Body of pancreas (tissue), 4 donors: ENCODE results near the gene CACNA2D4. TPM values are rescaled to one million over a fixed set of nuclear protein-coding genes. Genes with fewer than 3 reads are reported as not detected.

ENCODE experiments used
- ATAC-seq: fragments of 150-250 bp; one replicate; pipeline ENCODE4 v1.9.1; 2016
- DNase-seq, 4 donors: peaks; one replicate each; pipeline ENCODE4 v3.0.0-alpha.2; 2019
- H3K27ac ChIP-seq, 4 donors: fragments of 200-600 bp; sonication (generic); 1 replicate in 3 of 4; 2 replicates in 1 of 4; pipeline versions ENCODE4 v1.5.1 to v1.6.1; 2016 to 2019; ENCODE audit warnings: mild to moderate bottlenecking in 1 of 4, mixed read lengths in 1 of 4, moderate library complexity in 1 of 4
- H3K27me3 ChIP-seq, 2 donors: fragments of 200-600 bp; sonication (generic); one replicate each; pipeline ENCODE4 v1.6.0; 2016; ENCODE audit warnings: mild to moderate bottlenecking in 1 of 2
- H3K36me3 ChIP-seq, 2 donors: fragments of 200-600 bp; sonication (generic); replicated peaks in 1 of 2; 2 replicates each; pipeline ENCODE4 v1.5.1; 2016; ENCODE audit warnings: low read depth in 2 of 2; ENCODE audit not compliant: insufficient read depth in 1 of 2
- H3K4me1 ChIP-seq: fragments of 200-600 bp; sonication (generic); one replicate; pipeline ENCODE4 v1.6.0; 2016
- H3K4me3 ChIP-seq, 2 donors: fragments of 200-600 bp; sonication (generic); 1 replicate in 1 of 2; 2 replicates in 1 of 2; pipeline ENCODE4 v1.5.1; 2016 to 2019
- H3K9me3 ChIP-seq, 3 donors: fragments of 200-600 bp; sonication (generic); 1 replicate in 2 of 3; 2 replicates in 1 of 3; pipeline ENCODE4 v1.5.1; 2016
- CTCF ChIP-seq, 7 experiments: fragments of 450-650 bp in 4 of 7; fragments of 200-600 bp in 3 of 7; sonication (generic) in 3 of 7; IDR thresholded peaks; one replicate each; pipeline ENCODE4 v1.5.1; 2016 to 2019; ENCODE audit warnings: antibody characterized with exemption in 7 of 7
- POLR2A ChIP-seq, 3 donors: fragments of 450-650 bp; IDR thresholded peaks; one replicate each; pipeline ENCODE4 v1.6.1; 2016; ENCODE audit warnings: antibody characterized with exemption in 3 of 3, mild to moderate bottlenecking in 2 of 3
- WGBS, 2 donors: methylation state at CpG; one replicate each; pipeline ENCODE4 v1.1.5; 2017; 5-methylcytosine and 5-hydroxymethylcytosine counted together
- intact Hi-C: fragments of 100-400 bp; cut with DNase I; formaldehyde crosslinking; loops from one replicate; pipeline ENCODE4 v1.15.1; 2023
- total RNA-seq, 2 donors: library from RNA; depleted of rRNA; stranded (reverse); fragments of >200 nt; gene quantifications; one replicate each; pipeline ENCODE4 v1.1.0, GENCODE V29; 2016

CACNA2D4 gene
- total RNA-seq, 2 donors from 2014 or later = 3.6 TPM; not detected in 1

- H3K9me3 ChIP-seq = no peaks in the 10 kb centered on the region
- no peak overlapping the region for H3K4me3 ChIP-seq
- intact Hi-C loops = loop anchor here (5.0 kb wide), 1 partner anchor 141 kb away; no protein-coding TSS in a partner anchor
- WGBS, 2 donors = 83 to 86% methylated on average over 22 to 25 of the region's 26 CpGs
- no peak overlapping the region for H3K27ac ChIP-seq
- ATAC-seq (no peak), DNase-seq (no peak)
- no peaks in the 10 kb centered on the region for H3K27me3 ChIP-seq
- TF ChIP-seq CTCF (IDR thresholded peaks at IDR 0.05) = no peak
- no peak for TF ChIP-seq POLR2A (IDR thresholded peaks at IDR 0.05)
- no peaks in the 10 kb centered on the region for H3K36me3 ChIP-seq
- H3K4me1 ChIP-seq = peaks cover 21% of the 10 kb centered on the region
These were observed 124.8 kb downstream of the CACNA2D4 start for GRCh38 chr12:1793426-1794210.

- H3K4me3 ChIP-seq = no peak overlapping the region
- no peaks in the 10 kb centered on the region for H3K36me3 ChIP-seq
- no peak for ATAC-seq
- H3K9me3 ChIP-seq = no peaks in the 10 kb centered on the region
- intact Hi-C loops = loop anchor here (5.0 kb wide), 1 partner anchor 140 kb away; no protein-coding TSS in a partner anchor
- H3K4me1 ChIP-seq = peaks cover 21% of the 10 kb centered on the region
- DNase-seq = no peak
- H3K27me3 ChIP-seq = no peaks in the 10 kb centered on the region
- H3K27ac ChIP-seq = no peak overlapping the region
- WGBS, 2 donors = 74 to 82% methylated on average over 4 to 6 of the region's 6 CpGs
- TF ChIP-seq CTCF (IDR thresholded peaks at IDR 0.05) (no peak), POLR2A (IDR thresholded peaks at IDR 0.05) (no peak)
These were observed 126.0 kb downstream of the CACNA2D4 start for GRCh38 chr12:1792406-1792805.

GRCh38 chr12:1791104-1791841 is 127.2 kb downstream of the CACNA2D4 start:
- DNase-seq = peak; percentile 78 to 84 (median 82)
- intact Hi-C loops = loop anchor here (5.0 kb wide), 1 partner anchor 139 kb away; no protein-coding TSS in a partner anchor
- H3K27me3 ChIP-seq = no peaks in the 10 kb centered on the region
- 23 to 31% methylated on average over 10 of the region's 10 CpGs for WGBS, 2 donors
- no peaks in the 10 kb centered on the region for H3K9me3 ChIP-seq
- no peak overlapping the region for H3K27ac ChIP-seq
- TF ChIP-seq POLR2A (IDR thresholded peaks at IDR 0.05) (no peak), CTCF (IDR thresholded peaks at IDR 0.05) (peak; percentile 57 to 91 (median 81))
- no peak overlapping the region for H3K4me3 ChIP-seq
- H3K36me3 ChIP-seq = peaks cover 0 to 2% of the 10 kb centered on the region in 2 donors
- peak; percentile 53 for ATAC-seq
- H3K4me1 ChIP-seq = peaks cover 13% of the 10 kb centered on the region

- peaks cover 6% of the 10 kb centered on the region for H3K4me1 ChIP-seq
- H3K27me3 ChIP-seq = no peaks in the 10 kb centered on the region
- WGBS, 2 donors = 68 to 71% methylated on average over 7 of the region's 7 CpGs
- no peak overlapping the region for H3K27ac ChIP-seq
- intact Hi-C loops = loop anchor here (5.0 kb wide), 1 partner anchor 138 kb away; no protein-coding TSS in a partner anchor
- peaks cover 0 to 3% of the 10 kb centered on the region in 2 donors for H3K36me3 ChIP-seq
- no peak overlapping the region for H3K4me3 ChIP-seq
- TF ChIP-seq CTCF (IDR thresholded peaks at IDR 0.05) = no peak
- no peak for DNase-seq
- ATAC-seq = no peak
- H3K9me3 ChIP-seq = no peaks in the 10 kb centered on the region
These were observed 128.0 kb downstream of the CACNA2D4 start for GRCh38 chr12:1790444-1790843.
